Activated CD4-positive, CD25-positive, alpha-beta regulatory T cell (primary cell): ENCODE data around the gene KRT82.
"Not testable (repeated sequence)": the region's sequence is repeated elsewhere in the genome, so short reads cannot be mapped to it uniquely, and the experiment has no call there.

Experiments
- DNase-seq, 4 experiments: peaks; one replicate each; lab custom pipeline; 2025; lab: John Stamatoyannopoulos, UW

The KRT82 gene

DNA sequence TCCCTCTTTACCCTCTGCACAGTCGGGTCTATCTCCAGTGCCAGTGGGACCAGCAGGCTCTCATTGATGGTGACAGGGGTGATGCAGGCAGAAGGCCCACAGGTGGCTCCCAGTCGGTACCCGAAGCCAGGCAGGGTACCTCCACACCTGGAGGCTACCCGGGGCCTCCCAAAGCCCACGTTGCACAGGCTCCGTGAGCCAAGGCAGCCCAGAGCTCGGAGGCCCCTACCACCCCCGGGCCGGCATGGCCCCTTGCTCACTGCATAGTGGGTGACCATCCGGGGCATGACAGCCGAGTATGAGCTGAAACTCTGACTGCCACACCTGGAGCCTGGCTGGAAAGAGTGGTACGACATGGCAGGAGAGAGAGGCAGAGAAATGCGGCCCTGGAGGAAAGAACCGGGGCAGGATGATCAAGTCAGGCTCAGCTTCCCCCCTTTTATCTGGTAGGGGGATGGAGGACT is at the start of gene KRT82:
Gene KRT82, minus strand, starts transcription at position 414 of the 464 bp plus-strand sequence. Its CDS starts 58 bp downstream, at position 356.
- DNase-seq = no peak

DNA sequence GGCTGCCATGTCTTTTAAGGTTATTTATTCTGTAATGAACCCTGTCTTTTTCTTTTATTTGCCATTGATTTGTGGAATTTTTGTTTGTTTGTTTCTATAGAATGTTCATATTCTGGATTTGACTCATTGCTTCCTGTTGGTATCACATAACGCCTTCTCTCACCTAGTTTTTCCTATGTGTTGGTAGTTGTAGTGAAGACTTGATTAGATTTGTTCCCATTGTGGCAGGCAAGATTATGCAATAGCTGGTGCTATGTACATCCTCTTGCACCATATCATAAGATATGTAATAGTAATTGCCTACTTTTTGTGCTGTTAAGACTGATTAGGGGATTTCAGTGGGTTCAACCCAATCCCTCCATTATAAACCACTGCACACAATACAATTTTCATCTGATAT is 49.7 kb upstream of the KRT82 start:
- no peak for DNase-seq

- DNase-seq = no peak
Measured at GRCh38 chr12:52454411-52455201, 48.5 kb upstream of the KRT82 start.

DNA sequence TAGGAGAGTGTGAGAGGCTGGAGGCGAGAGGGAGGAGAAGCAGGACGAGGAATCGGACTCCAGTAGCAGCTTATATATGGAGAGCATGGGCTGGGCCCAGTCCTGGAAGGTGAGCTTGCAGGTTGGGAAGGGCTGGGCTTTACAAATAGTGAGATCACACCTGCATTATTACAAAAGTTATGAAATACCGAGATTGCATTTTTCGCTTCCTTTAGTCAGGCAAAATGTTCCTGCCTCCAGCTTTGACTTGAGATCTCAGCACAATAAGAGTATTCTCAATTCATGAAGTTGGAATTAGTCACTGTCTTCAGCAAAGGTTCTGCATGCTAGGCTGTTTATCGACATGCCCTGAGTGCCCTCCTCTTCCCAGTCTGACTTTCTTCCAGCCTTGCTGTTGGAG is 46.0 kb upstream of the KRT82 start, which contains the start of gene KRT6B:
Gene KRT6B, minus strand, starts transcription at position 46 of the 400 bp plus-strand sequence. CDS start 68 bp downstream, outside the sequence.
- no peak for DNase-seq

GRCh38 chr12:52448228-52448627 is 42.1 kb upstream of the KRT82 start:
- DNase-seq = no peak

DNA sequence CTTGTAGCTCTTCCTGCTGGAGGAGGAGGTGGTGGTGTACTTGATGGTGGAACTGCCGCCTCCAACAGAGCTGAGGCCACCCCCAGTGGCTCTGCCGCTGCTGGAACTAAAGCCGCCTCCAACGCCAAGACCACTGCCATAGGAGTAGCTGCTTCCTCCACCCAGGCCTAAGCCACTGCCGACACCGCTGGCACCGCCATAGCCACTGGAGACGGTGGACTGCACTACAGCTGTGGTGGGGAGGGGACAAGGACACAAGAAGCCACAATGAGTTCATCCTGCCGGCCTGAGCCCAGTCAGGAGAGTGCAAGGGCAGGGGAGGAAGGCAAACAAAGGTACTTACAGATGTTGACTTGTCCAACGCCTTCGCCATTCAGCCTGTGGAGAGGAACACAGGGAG is 41.1 kb upstream of the KRT82 start:
- DNase-seq = not testable (repeated sequence)

DNA sequence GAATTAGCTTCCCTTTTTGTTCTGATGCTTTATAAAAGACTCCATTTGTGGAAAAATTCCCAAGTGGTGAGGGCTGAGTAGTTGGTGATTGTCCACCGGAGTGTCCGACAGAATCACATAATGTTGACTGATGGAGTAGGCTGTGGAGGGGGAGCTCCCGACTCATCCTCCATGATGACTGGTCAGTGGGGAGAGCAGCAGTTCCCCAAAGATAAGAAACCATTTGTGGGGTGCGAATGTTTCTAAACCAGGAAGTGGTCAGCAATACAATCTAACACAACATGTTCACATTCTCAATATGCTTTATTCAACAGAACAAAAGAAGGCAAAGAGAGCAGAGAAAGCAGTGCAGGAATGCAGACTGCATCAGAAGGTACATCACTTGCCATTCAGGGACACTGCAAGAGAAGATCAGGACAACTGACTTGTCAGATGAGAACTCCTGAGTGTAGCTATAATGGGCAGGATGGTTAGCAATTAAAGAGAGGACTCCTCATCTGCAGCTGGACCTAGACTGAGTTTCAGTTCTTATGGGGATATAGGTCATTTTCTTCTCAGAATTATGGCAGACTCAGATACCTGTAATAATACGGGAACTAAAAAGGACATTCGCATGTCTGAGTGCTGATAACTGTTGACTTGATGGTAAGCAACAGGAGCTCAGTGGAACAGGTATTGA is 40.4 kb upstream of the KRT82 start:
- no peak for DNase-seq

DNA sequence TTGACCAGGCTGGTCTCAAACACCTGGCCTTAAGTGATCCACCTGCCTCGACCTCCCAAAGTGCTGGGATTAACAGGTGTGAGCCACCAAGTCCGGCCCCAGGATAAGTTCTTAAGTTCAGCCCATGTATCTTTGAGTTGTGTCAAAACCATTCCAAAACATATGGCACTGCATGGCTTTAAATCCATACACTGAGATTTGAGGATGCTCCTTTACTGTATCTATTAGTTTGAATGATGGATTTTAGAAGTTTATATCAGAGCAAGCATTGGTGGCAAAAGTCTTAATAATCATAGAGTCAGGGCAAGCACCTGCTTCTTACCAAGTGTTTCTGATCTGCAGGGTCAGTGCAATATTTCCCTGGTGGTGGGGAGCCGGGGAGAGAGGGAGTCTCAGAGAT is 39.7 kb upstream of the KRT82 start:
- no peak for DNase-seq

- DNase-seq = no peak
Measured at GRCh38 chr12:52444647-52445595, 38.8 kb upstream of the KRT82 start.

- no peak for DNase-seq
Measured at GRCh38 chr12:52443966-52444365, 37.8 kb upstream of the KRT82 start.

GRCh38 chr12:52442600-52443061 is 36.5 kb upstream of the KRT82 start:
- no peak for DNase-seq

GRCh38 chr12:52441320-52441911 is 35.3 kb upstream of the KRT82 start:
- DNase-seq = no peak

- no peak for DNase-seq
Measured at GRCh38 chr12:52440821-52441319, 34.7 kb upstream of the KRT82 start.

- no peak for DNase-seq
Measured at GRCh38 chr12:52439845-52440244, 33.7 kb upstream of the KRT82 start.

DNA sequence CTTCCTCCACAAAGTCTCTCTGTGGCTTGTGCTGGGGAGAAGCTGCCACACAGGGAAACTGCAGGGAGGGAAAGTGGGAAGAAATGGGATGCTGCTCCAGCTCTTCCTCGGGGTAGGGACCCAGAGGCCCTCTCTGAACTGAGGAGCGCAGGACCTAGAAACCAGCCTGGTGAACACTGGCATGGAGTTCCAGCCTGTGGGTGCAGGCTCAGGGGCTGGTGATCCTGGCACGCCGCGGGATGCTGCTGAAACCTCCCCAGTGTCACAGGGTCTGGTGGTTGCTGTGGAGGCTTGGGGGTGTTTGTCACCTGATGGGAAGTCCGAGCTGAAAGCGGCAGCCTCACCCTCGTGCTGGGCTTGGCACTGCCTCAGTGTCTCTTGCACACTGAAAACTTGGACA is 33.3 kb upstream of the KRT82 start:
- DNase-seq = no peak

GRCh38 chr12:52438305-52439301 is 32.5 kb upstream of the KRT82 start:
- no peak for DNase-seq

DNA sequence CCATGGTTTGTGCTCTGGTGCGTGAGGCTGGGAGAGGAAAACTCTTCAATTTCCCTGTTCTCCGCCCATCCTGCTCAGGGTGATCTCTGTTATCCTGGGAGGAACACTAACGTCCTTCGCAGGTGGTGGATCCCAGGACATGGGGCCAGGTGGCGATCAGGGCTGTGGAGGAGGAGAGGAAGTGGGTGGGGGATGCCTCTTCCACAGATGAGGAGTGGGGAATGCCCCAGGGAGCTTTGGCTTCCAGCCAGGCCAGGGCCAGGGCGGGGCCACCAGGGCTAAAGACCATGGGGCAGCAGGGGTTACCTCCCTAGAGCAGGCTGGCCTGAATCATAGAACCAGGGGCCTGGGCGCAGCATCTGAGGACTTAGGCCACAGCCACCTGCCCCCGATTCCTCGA is 31.4 kb upstream of the KRT82 start:
- DNase-seq = no peak

DNA sequence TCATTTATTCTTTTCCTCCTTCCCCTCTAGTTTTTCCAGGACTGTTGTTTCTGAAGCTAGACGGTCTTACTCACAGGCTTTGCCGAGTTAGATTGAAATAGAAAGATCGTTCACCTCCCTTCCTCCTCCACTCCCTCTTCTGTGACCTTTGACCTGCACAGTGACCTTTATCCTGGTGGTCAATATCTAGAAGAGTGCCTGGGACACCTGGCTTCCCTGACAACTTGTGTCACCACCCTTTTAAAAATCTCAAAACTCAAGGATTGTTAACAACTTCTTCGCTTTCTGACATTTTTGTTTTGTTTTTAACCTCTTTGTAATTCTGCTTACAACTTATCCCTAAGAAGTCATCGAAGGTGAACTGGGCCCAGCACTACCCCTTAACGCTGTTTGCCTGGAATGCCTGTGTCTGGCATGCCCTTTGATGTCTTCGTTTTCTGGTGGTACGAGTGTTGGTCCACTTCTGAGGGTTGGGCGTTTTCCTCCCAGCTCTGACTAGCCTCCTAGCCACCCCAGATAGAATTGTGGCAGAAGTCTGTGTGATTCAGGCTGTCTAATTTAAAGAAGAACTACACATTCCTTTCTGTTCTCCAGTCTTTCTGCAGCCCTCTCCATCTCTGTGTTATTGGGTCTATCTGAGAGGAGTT is 30.8 kb upstream of the KRT82 start:
- DNase-seq = no peak

GRCh38 chr12:52436000-52436827 is 30.1 kb upstream of the KRT82 start:
- DNase-seq = no peak
